Activated B cell treated with CpG ODN at 0.5 μM for 24 hours (primary cell): ENCODE measurements around the gene MTG1. TPM values are rescaled to one million over a fixed set of nuclear protein-coding genes. Genes with fewer than 3 reads are reported as not detected.

Source experiments
- ATAC-seq: fragments of 200-7000 bp; cut with Tn5 transposase; one replicate; pipeline ENCODE4 v1.10.0; 2021; ENCODE audit warnings: low read depth, mild to moderate bottlenecking, moderate library complexity
- CTCF ChIA-PET: fragments of 350-600 bp; sonication (Branson Sonifier 250); formaldehyde crosslinking; loops from one replicate; lab custom pipeline; 2021; ENCODE audit warnings: antibody characterized with exemption; lab: Charles Lee
- POLR2A ChIA-PET: fragments of 350-600 bp; sonication (Branson Sonifier 250); formaldehyde crosslinking; loops from one replicate; lab custom pipeline; 2021; ENCODE audit warnings: antibody characterized with exemption; lab: Charles Lee
- DNase-seq: peaks from one replicate; pipeline ENCODE4 v3.0.0; 2022
- H3K27ac Mint-ChIP-seq: one replicate; pipeline ENCODE4 v1.8.0; 2020; ENCODE audit warnings: mixed read lengths
- H3K27me3 Mint-ChIP-seq: one replicate; pipeline ENCODE4 v1.8.0; 2021; ENCODE audit warnings: mixed read lengths
- H3K36me3 Mint-ChIP-seq: one replicate; pipeline ENCODE4 v1.8.0; 2021; ENCODE audit warnings: low read depth, mixed read lengths
- H3K4me1 Mint-ChIP-seq: one replicate; pipeline ENCODE4 v1.8.0; 2021; ENCODE audit warnings: mixed read lengths
- H3K4me3 Mint-ChIP-seq: one replicate; pipeline ENCODE4 v1.8.0; 2020; ENCODE audit warnings: mild to moderate bottlenecking, mixed read lengths
- H3K9me3 Mint-ChIP-seq: one replicate; pipeline ENCODE4 v1.8.0; 2020; ENCODE audit warnings: mixed read lengths
- CTCF ChIP-seq: fragments of 200-600 bp; IDR thresholded peaks from one replicate; pipeline ENCODE4 v1.8.0; 2022; ENCODE audit warnings: antibody characterized with exemption, mild to moderate bottlenecking
- intact Hi-C: fragments of 100-400 bp; cut with micrococcal nuclease; formaldehyde crosslinking; loops from one replicate; pipeline ENCODE4 v1.15.1; 2024
- total RNA-seq: library from RNA; stranded (reverse); gene quantifications from 2 replicates; pipeline ENCODE4 v1.2.3, GENCODE V29; 2022

MTG1 gene
- total RNA-seq, 1 donor from 2014 or later, result 83.1 TPM

DNA sequence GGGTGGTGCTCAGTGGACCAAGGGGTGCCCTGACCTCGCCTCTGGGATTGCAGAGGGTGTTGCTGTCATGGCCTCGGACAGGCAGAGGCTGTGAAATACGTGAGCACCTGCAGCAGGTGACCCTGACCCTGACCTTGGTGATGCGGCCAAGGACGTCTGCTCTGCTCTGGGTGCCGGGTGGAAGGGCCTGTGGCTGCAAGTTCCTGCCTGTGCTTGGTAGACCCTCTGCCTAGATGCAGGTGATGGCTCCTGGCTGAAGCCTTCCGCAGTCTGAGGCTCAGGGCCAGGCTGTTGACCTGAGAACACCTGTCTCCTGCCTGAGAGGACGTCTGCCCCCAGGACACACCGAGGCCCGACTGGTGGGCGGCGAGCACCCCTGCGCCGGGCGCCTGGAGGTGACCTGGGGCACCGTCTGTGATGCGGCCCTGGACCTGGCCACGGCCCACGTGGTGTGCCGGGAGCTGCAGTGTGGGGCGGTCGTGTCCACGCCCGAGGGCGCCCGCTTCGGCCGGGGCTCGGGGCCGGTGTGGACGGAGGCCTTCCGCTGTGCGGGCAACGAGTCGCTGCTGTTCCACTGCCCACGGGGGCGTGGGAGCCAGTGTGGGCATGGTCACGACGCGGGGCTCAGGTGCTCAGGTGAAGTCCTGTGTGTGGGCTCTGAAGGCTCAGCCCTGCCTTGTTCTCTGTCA is 64.2 kb downstream of the MTG1 start:
- DNase-seq (no peak), ATAC-seq (no peak)
- no peak for TF ChIP-seq CTCF
- ChIA-PET POLR2A (no interaction called here), CTCF (no interaction called here)
- Mint-ChIP-seq H3K36me3 (no peaks in the 10 kb centered on the region), H3K27me3 (no peaks in the 10 kb centered on the region), H3K4me1 (no peaks in the 10 kb centered on the region), H3K4me3 (no peak overlapping the region), H3K9me3 (no peaks in the 10 kb centered on the region), H3K27ac (no peak overlapping the region)
- intact Hi-C loops, result no loop called here

GRCh38 chr10:133458710-133459453 is 64.9 kb downstream of the MTG1 start:
- no peak overlapping the region for H3K27ac Mint-ChIP-seq
- CTCF ChIA-PET, result no interaction called here
- no peak for TF ChIP-seq CTCF
- H3K9me3 Mint-ChIP-seq, result no peaks in the 10 kb centered on the region
- H3K4me3 Mint-ChIP-seq, result no peak overlapping the region
- ATAC-seq (no peak), DNase-seq (no peak)
- POLR2A ChIA-PET, result no interaction called here
- H3K4me1 Mint-ChIP-seq, result no peaks in the 10 kb centered on the region
- no peaks in the 10 kb centered on the region for H3K27me3 Mint-ChIP-seq
- no peaks in the 10 kb centered on the region for H3K36me3 Mint-ChIP-seq
- intact Hi-C loops, result no loop called here

- no peak overlapping the region for H3K4me3 Mint-ChIP-seq
- ChIA-PET POLR2A (no interaction called here), CTCF (no interaction called here)
- no peaks in the 10 kb centered on the region for H3K36me3 Mint-ChIP-seq
- no peak overlapping the region for H3K27ac Mint-ChIP-seq
- intact Hi-C loops, result no loop called here
- H3K9me3 Mint-ChIP-seq, result no peaks in the 10 kb centered on the region
- no peak for TF ChIP-seq CTCF
- DNase-seq (no peak), ATAC-seq (no peak)
- no peaks in the 10 kb centered on the region for H3K27me3 Mint-ChIP-seq
- no peaks in the 10 kb centered on the region for H3K4me1 Mint-ChIP-seq
These were observed 65.7 kb downstream of the MTG1 start for GRCh38 chr10:133459454-133460207.

DNA sequence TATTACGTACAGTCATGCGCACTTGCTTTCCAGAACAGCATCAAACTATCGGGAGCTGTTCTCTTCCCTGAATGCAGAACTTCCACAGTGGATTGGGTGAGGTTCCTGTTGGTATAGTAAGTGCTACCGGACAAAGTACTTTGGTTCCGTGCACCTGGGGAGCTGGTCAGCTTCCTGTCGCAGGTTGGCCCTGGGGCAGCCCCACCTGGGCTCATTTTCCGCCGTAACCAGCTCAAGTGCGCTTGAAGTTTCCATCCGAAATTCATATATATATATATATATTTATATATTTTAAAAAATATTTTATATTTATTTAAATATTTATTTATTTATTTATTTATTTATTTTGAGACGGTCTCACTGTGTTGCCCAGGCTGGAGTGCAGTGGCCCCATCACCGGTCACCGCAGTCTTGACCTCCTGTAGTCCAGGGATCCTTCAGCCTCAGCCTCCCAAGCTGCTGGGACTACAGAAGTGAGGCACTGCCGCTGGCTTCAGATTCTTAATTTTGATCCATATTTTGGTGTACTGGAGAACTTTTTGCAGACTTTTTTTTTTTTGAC is 66.3 kb downstream of the MTG1 start:
- ChIA-PET POLR2A (no interaction called here), CTCF (no interaction called here)
- no peaks in the 10 kb centered on the region for H3K4me1 Mint-ChIP-seq
- ATAC-seq (no peak), DNase-seq (no peak)
- H3K9me3 Mint-ChIP-seq, result no peaks in the 10 kb centered on the region
- no peaks in the 10 kb centered on the region for H3K36me3 Mint-ChIP-seq
- no peak overlapping the region for H3K4me3 Mint-ChIP-seq
- no peak for TF ChIP-seq CTCF
- no peak overlapping the region for H3K27ac Mint-ChIP-seq
- intact Hi-C loops, result no loop called here
- H3K27me3 Mint-ChIP-seq, result no peaks in the 10 kb centered on the region

DNA sequence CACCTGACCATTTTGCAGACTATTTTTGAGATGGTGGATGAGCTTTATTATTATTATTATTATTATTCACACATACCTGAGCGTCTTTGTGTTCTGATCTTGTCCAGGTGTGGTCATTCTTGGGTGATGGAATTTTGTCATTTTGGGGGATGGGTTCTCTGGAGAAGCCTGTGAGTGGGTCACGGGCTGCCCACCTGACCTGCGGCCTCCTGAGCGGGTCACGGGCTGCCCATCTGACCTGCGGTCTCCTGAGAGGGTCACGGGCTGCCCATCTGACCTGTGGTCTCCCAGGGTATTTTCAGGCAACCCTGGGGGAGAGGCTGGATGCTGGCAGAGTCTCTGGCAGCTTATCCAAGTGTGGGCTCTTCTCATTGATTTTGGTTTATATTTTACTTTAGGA is 67.1 kb downstream of the MTG1 start:
- ATAC-seq (no peak), DNase-seq (no peak)
- Mint-ChIP-seq H3K36me3 (no peaks in the 10 kb centered on the region), H3K9me3 (no peaks in the 10 kb centered on the region), H3K27me3 (no peaks in the 10 kb centered on the region), H3K4me1 (no peaks in the 10 kb centered on the region), H3K4me3 (no peak overlapping the region), H3K27ac (no peak overlapping the region)
- intact Hi-C loops, result no loop called here
- POLR2A ChIA-PET, result no interaction called here
- CTCF ChIA-PET, result no interaction called here
- TF ChIP-seq CTCF, result no peak
